HEK293 (cell line): ENCODE measurements around the gene PID1.

Source experiments
- ZNF146 ChIP-seq: fragments of 450-650 bp; formaldehyde crosslinking; IDR thresholded peaks from 2 replicates; pipeline ENCODE4 v1.5.1; 2016; ENCODE audit warnings: missing biosample characterization, missing genetic modification characterization
- TF ChIP-seq, protein P1 (sequence below): fragments of 450-650 bp; formaldehyde crosslinking; IDR thresholded peaks from 2 replicates; pipeline ENCODE4 v1.5.1; 2016; ENCODE audit warnings: missing biosample characterization, missing genetic modification characterization

DNA sequence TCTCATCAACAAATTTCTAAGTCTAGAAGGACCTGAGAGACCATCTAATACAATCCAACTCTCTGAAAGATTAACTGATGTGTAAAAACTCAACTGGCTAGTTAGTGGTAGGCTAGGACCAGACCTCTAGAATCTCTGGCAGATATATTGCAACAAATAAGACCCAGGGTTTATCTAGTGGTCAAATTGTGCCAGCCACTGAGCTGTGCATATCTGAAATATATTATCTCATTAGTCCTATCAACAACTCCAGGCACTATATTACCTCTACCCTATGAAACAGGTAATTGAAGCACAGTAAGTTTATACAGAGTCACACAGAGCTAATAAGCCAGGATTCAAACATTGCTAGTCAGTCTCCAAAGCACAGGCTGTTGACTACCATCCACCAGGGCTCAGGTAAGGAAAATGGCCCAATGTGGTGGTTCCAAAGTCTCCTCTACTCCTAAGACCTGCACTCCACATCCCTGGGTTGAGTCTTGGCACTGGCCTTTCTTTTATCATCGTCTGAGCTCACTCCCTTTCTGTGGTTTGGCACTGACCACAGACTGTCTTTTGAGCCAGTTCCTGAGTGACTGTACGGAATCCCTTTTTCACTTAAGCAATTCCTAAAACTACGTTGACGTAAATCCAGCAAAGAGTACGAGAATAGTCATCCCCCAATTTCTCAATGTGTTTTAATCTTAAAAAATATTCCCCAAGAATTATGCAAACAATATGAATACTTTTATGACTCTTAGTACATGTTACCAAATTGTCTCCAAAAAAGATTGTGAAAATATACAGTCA is 11.9 kb upstream of the PID1 start:
- TF ChIP-seq, protein P1, sequence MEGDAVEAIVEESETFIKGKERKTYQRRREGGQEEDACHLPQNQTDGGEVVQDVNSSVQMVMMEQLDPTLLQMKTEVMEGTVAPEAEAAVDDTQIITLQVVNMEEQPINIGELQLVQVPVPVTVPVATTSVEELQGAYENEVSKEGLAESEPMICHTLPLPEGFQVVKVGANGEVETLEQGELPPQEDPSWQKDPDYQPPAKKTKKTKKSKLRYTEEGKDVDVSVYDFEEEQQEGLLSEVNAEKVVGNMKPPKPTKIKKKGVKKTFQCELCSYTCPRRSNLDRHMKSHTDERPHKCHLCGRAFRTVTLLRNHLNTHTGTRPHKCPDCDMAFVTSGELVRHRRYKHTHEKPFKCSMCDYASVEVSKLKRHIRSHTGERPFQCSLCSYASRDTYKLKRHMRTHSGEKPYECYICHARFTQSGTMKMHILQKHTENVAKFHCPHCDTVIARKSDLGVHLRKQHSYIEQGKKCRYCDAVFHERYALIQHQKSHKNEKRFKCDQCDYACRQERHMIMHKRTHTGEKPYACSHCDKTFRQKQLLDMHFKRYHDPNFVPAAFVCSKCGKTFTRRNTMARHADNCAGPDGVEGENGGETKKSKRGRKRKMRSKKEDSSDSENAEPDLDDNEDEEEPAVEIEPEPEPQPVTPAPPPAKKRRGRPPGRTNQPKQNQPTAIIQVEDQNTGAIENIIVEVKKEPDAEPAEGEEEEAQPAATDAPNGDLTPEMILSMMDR (tag by site-specific recombination) = no peak
- TF ChIP-seq ZNF146 (tag by site-specific recombination) = no peak
